Stimulated activated CD4-positive, alpha-beta T cell treated with anti-CD3 and anti-CD28 coated beads, Interleukin-4, amount 100 ng/mL, for 24 hours (primary cell): ENCODE measurements around the gene NELL1.

Source experiments
- DNase-seq: peaks from one replicate; pipeline ENCODE4 v3.0.0-alpha.2; 2020

Gene NELL1

DNA sequence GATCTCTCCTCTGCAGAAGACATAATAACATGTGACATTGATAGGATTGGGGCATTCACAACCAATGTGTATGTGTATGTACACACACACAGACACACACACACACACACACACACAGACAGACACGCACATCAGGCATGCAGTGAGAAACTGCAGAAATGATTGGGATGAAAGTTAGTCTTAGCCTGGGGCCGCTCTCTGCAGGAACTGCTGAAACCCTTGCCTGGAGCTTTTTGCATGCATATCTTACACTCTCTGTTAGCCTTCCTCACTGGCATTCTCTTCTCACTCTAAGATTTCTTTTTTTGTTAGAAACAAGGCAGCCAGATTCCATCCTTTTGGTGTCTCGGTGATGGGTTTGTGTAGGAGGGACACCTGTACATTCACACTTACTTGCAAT, 337.9 kb downstream of the NELL1 start:
- DNase-seq = no peak

DNA sequence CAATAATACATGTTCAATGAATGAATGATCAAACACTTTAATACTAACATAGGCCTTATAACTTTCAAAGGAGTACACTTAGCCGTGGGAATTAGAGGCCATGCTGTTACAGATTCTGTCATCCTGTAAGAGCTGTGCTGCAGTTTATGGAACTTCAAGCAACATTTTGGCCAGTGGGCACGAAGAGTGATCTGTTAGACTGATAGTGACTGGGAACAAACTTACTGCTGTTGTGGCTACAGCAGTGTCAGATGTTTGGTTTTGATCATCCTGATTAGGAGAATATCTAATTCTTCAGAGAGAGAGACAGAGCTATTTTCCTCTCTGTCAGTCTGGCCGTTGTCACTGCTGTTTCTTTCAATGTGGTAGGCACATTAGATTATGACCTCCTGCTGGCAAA, 348.9 kb downstream of the NELL1 start:
- DNase-seq = no peak

DNA sequence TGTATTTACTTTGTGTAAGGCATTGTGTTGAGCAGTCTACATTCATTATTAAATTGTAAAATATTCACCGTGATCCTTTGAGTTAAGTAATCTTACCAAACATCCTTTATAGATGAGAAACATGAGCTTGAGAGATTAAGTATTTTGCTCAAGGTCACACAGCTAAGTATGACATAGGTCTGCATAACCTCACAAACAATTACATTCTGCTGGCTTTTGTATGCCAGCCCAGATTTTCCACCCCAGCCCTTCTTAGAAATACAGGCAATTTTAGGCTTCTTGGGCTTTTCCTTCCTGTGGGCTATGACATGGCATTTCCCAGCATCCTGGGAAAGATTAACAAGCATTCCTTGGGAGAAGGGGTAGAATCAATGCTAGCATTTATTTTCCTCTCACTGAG, 357.3 kb downstream of the NELL1 start:
- DNase-seq = no peak

DNA sequence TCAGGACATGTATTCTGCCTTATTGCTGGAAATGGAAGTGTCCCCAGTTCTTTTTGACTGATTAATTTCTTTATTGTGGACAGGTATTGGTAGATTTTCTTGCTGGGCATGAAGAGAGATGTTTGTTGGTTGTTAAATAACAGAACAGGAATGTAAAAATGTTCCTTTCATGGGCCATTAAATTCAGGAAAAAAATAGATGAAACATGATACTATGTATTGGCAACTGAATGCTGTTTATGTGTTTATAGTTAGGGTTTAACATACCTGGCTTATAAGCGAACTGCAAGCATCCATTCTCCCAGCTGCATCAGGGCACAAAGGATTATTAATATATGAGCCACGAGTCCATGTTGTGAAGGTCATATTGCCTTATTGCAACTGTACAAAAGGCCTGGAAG, 368.5 kb downstream of the NELL1 start:
- DNase-seq = no peak

DNA sequence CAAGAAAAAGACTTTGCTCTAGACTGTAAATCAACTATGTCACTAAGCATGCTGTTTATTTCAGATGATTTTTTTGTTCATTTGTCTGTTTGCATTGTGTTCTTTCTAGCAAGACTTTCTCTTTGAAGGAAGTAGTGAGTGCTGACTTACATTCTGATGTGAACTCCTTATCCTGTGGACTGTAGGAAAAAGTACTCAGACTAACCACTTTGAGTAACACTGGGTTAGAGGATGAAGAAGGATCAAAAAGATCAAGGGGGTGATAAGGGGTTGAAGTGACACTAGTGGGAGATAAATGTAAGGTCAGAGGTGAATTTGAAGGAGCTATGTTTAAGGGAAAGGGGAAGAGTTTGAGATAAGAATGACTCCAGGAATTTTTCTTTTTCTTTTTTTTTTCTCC, 369.4 kb downstream of the NELL1 start:
- DNase-seq = no peak

DNA sequence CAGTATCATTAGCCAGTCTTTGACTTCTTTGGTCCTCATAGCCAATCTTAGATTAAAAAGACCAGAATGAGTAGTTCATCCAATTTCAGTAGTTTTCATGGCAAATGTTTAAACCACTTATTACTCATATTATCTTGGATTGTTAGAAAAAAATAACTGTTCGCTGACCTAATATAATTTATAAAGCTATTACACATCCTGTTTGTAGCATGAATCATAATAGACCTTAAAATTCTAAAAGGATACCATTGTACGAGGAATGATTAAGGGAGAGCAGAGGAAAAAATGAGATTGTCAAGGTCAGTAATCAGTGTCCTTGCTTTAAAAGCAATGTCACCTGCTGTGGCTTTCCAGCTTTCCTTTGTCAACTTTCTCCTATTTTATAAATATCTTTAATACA, 371.2 kb downstream of the NELL1 start:
- DNase-seq = no peak

DNA sequence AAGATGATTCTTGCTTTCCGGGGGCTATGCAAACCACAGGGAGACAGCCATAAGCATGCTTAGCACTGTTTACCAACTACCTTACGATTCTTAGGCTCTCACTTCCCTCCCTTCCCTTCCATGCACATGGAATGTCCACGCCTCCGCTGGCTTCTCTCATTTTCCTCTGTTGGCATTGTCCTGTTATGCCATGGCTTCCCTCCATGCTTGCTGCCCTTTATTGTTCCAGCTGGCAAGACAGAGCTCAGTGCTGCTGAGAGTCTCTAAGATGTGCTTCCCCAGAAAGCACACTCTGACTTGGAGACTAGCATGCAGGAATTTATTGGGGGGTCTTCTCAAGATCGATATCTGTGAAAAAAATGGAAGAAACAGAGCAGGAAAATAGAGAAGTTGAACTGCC, 379.2 kb downstream of the NELL1 start:
- no peak for DNase-seq

DNA sequence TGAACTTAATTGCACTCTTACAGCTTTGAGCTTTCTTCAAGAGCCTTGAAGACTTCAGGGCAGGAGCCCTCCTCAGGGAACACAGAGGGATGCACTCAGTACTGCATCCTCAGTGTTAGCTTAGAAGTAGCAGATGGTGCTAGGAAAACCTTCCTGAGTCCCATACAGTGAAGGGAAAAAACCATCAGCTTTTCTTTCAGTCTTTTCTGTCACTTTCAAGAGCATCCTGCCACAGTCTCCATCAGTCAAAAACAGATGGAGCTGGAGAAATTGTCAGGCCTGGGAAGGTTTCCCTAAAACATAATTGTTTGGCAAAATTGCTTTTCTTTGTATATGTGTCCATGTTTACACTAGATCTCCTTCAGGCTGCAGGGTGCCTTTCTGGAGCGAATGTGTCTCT, 384.1 kb downstream of the NELL1 start:
- DNase-seq = no peak

DNA sequence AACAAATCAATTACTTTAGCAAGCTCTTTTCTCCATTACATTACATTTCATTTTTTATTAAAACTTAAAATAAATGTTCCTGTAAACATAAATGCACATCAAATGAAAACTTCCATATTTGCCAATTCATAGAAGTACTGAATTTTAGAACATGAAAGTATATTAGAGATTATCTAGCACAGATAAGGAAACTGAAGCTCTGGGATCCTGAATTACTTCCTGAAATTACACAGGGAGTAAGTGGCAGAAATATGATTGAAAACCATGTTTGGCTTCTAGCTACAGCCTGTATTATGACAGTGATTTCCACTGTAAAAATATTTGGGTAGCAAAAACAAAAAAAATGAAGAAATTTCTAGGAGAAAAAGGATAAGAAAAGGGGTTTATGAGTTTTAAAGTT, 387.3 kb downstream of the NELL1 start:
- no peak for DNase-seq

DNA sequence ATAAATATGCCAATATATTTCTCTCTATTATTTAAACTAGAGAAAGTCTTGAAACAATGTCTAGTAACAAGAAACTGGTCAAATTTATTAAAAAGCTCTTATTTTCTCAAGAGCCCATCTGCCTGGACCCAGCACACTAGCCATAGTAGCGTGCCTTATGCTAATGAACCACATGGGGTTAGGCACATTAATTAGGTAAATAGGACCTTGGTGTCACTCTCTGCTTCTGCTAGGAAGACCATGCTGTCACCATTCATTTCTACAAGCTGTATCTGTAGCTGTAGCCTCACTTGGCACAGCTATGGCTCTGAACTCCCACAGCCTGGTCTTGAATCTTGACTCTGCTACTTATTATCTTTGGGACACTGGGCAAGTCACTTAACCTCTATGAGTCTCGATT, 390.5 kb downstream of the NELL1 start:
- no peak for DNase-seq

DNA sequence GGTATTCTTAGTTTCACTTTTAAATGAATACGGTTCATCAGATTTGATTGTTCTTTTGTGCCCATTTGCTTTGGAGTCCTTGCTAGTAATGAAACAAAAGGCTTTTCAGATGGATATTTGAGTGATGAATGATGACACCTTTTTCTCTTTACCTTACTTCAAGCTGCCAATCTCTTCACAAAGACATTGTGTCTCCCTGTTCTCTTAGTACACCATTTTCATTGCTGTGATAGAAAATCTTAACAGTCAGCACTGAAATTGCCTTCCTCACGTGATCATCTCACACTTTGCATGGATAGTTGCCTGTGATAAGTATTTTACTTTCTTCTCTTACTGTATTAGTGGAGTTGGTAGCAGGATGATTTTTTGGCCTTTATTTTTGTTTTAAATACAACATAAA, 396.6 kb downstream of the NELL1 start:
- no peak for DNase-seq

DNA sequence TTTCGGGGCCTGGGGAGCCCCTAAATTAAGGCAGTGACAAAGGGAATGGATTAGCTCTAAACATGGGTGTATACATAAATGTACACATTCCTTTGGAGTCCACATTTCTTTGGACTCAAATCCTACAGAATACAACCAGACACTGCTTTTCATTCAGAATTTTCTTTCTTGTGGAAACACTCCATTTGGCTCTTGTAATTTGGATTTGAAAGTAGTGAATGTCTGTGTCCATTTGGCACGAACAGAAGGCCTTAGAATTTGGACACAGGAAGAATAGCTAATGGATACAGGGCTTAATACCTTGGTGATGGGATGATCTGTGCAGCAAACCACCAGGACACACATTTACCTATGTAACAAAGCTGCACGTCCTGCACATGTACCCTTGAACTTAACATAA, 399.5 kb downstream of the NELL1 start:
- no peak for DNase-seq

DNA sequence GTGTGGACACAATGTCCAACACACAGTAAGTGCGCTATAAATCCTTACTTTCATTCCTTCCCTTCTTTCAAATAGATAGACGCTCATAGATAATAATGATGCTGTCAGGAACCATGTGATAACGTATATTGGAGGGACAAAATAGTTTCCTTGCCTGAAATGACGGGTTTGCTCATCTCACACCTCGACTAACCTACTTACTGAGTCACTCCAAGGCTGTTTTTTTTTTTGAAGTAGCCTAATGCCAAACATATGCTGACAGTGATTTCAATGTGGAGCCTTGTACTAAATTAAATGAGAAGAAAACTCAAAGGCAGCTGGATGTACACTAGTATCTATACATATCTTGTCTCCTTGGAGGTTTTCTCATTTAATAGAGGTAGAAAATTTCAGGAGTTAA, 400.5 kb downstream of the NELL1 start:
- DNase-seq = no peak

DNA sequence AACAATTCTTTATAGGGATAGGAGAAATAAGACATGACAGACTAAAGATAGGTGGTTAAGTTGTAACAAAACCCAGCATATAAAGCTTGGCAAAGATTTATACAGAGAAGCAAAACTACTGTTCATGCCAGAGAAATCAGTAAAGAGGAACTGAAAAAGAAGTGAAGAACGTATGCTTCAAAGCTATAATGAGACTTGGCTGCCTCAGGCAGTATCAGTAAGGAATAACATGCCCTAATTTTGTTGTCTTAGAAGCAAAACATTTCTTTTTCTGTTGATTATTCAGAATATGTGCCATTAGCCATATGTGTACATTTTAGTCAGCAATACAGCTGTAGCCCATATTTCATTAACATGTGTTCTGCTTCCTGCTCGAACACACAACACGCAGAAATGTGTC, 403.2 kb downstream of the NELL1 start:
- no peak for DNase-seq

DNA sequence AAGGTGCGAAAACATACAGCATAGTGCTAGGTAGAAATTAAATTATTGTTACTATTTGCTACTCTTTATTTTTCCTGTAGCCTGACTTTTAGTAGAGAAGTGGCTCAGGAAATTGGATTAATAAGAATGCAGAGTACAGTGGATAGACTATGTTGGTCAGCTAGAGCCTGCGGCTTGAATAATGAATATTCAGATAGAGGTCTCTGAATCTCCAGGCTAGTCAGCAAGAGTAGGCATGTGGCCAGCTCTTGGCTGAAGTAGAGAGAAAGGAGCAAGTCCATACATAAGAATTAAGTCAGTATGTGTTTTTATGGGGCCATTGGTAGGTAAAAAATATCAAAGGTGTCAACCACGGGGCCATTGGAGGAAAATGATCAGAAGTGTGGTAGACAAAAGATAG, 413.5 kb downstream of the NELL1 start:
- DNase-seq = no peak

DNA sequence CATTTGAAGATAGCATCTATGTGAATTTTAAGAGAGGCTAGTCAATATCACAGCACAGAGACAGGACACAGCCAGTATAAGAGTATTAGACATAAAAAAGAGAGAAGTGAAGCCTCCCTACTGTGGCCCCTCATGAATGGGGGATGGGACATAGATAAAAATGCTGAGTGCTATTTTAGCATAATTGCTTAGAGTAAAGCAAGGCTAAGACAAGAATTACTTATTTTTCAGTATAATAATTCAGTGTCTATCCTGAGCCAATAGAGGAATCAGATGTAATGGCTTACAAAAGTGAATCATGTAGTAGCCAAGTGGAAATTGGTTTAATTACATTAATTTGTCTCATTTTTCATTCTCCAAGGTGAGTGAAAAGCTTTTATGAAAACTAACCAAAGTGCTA, 419.5 kb downstream of the NELL1 start:
- no peak for DNase-seq

DNA sequence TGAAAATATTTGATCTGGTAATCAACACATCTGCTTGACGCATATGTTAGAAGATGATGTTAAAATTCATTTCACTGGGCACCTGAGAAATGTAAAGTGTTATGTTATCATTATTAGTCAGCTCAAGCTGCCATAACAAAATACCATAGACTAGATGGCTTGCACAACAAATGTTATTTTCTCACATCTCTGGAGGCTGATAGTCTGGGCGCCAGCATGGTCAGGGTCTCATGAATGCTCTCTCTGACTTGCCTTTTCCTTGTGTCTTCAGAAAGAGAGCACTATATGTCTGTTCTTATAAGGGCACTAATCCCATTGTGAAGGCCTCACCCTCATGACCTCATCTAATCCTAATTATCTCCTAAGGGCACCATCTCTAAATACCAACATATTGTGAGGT, 435.3 kb downstream of the NELL1 start:
- DNase-seq = no peak

DNA sequence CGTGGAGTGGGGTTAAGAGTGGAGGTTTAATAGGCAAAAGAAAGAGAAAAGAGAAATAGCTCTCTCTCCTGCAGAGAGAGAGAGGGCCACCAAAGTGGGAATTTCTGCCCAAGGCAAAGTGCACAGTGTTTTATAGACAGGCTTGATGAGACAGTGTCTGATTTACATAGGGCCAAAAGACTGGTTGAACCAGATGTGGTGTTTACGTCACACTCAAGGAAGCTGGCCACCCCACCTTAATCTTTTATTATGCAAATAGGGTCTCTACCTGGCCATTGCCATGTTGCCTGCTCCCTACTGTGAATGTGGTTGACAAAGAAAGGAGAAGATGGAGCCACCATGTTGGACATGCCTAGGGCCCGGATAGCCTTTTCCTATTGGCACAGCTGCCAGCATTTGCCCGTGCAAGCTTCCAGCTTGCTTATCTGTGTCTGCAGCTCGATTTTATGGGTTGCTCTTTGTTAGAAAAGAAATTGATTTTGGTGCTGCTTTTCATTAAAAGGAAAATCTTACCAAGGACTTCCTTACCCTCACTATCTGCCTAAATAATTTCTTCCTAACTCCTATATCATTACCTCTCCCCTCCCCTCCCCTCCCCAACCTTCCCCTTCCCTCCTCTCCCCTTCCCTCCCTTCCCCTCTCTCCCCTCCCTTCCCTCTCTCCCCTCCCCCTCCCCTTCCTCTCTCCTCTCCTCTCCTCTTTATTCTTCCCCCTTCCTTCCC, 436.0 kb downstream of the NELL1 start:
- no peak for DNase-seq

DNA sequence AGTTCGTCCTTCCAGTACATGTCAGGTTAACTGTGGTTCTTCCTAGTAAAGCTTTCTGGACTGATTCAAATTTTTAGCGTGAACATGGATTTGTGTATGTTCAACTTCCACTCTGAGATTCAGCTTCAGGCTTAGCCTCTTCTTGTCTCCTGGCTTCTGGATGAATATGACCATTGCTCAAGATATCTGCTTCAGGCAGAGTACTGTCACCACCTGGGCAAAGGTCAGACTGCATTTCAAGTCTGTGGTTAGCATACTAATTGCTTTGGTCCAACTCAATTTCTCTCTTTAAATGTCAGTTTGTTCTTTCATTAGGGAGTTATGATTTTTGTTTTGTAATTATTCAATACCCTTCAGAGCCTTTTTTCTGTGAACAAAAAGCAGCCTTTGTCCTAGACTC, 440.0 kb downstream of the NELL1 start:
- DNase-seq = no peak

DNA sequence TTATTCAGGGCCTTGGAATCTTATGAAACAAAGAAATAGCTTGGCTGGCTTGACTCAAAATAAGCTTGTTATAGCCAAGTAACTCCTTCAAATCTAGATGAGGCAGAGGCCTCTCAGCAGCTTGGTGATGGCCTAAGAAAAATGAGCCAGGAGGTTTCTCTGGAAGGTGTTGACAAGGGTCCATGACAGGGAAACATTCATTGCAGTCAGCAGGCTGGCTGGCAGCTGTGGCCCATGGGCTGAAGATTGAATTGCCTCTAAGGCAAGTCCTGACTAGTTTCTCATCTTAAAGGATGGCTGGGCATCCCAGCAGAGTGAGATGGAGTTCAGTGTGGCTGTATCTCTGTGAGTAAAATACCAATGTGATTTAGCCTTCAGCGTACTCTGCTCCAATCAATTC, 441.0 kb downstream of the NELL1 start:
- DNase-seq = no peak

DNA sequence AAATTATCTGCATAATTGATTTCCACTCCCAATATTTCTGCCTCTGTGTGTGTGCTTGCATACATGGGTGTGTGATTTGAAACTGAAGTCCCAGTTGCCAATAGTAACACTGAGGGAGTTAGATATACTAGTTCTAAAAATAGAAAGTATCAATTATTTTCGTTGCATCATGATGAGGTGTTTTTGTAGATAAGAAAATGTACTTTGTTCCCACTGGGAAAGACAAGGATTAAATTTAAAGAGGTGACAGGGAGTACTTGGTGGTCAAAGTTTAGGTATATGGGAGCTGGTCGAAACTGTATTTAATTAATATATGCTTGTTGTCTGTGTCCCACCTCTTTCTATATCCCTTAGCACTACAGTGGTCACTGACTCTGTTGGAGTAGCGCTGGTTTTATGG, 444.5 kb downstream of the NELL1 start:
- no peak for DNase-seq

DNA sequence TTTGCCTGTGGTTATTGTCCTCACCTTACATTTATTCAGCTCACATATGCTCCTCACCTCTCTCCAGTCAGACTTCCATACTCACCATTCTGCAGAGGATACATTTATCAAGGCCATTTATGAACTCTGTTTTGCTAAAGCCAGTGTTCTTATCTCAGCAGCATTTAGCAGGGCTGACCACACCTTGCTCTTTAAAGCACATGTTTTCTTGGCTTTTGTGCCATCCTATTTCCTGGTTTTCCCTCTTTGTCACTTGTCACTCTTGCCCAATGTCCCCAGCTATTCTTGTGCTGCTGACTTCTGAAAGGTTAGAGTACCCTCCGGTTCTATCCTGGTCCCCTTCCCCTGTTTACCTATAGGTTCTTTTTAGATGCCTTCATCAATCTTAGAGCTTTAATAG, 446.6 kb downstream of the NELL1 start:
- DNase-seq = no peak

DNA sequence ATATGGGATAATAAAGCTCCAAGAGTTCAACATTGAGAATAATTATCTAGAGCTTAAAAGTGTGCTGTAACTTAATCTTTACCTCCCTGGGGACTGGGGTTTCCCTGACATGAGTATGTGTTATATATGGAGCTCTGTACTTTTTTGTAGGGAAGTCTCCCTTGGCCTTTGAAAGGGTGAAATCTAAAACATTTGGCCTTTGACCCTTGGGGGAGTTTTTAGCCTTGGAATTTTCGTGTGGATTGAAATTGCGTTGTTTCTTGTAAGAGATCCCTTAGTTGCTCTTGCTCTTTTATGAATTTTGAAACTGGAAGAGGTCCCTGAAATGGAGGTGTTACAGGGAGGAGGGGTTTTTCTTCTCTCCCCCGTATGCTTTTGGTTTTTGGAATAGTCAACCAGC, 450.0 kb downstream of the NELL1 start:
- DNase-seq = no peak

DNA sequence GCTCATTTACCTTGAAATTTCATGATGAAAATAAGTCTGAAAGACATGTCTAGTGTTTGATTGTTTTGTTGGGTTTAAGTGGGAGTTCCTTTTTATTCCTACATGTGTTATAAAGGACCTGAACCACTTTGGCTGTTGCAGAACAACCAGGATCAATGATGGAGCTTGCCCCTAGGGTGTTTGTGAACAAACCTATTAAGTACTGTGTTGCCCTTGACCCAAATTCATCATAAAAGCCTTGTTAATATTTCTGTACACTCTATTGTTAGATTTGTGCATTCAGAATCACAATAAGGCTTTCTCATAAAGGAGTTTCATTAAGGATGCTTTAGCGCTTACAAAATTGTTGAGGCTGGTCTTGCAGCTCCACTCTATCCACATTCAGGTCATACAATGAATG, 452.6 kb downstream of the NELL1 start:
- DNase-seq = no peak

DNA sequence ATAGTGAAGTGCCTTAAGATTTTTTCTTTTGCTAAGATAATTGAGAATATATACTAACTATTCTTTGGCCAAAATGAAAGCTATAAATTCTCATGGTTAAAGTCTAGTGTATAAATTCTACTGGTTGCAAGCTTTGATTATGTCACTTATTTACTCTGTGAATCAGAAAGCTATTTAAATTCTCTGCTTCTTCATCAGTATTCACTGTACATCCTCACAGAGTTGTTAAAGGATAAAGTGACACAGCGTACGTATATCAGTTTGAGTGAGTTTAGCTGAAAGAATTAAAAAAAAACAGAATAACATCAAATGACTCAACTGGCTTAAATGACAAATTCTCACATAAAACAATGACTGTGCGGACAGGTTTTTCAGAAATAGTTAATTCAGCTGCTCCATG, 453.1 kb downstream of the NELL1 start:
- DNase-seq = no peak
